ENCODE data around the gene EXO5. TPM values are rescaled to one million over a fixed set of nuclear protein-coding genes. Genes with fewer than 3 reads are reported as not detected.

EXO5 gene
- total and polyA plus RNA-seq, 2 of the 8 experiments (the other 6 are each of a cell fraction or from before 2014, with no cell fraction given) = 4.4 to 8.5 TPM

GRCh38 chr1:40539338-40539737 lies 30.8 kb downstream of the EXO5 start (continued):
- no peak for TF ChIP-seq SP1 (IDR thresholded peaks at IDR 0.05; ENCODE audit: low read depth, low read length)

DNA sequence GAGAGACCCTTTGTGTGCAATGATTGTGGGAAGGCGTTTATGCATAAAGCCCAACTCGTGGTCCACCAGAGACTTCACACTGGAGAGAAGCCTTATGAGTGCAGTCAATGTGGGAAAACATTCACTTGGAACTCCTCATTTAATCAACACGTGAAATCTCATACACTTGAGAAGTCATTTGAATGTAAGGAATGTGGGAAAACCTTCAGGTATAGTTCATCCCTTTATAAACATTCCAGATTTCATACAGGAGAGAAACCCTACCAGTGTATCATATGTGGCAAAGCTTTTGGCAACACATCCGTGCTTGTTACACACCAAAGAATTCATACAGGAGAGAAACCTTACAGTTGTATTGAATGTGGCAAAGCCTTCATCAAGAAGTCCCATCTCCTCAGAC lies 38.4 kb downstream of the EXO5 start:
- Histone ChIP-seq H3K79me1 (ENCODE audit: low read depth, low read length) (no peaks in the 10 kb centered on the region), H3K56ac (replicated peaks; ENCODE audit: insufficient read length, low read depth, low read length) (no peak overlapping the region), H2BK12ac (ENCODE audit: low read depth, low read length) (no peak overlapping the region), H2AFZ (ENCODE audit: low read length) (no peak overlapping the region), H3K4me3 (ENCODE audit: extremely low read depth in 1 of 4, insufficient read depth in 2 of 4, low read depth in 3 of 4, low read length in 4 of 4) (no peak overlapping the region), H3K4me1 (replicated peaks in 1 of 4; ENCODE audit: control insufficient read depth in 3 of 4, insufficient read depth in 4 of 4, low read length in 3 of 4) (no peaks in the 10 kb centered on the region), H3K9ac (replicated peaks in 1 of 4; ENCODE audit: extremely low read depth in 1 of 4, low read depth in 3 of 4, low read length in 3 of 4) (no peak overlapping the region), H2AK5ac (ENCODE audit: low read depth, low read length) (no peak overlapping the region), H3K14ac (ENCODE audit: insufficient read length) (no peak overlapping the region), H4K91ac (replicated peaks; ENCODE audit: insufficient read length, low read length) (no peak overlapping the region), H2BK120ac (replicated peaks; ENCODE audit: low read depth, low read length) (no peak overlapping the region), H3K23ac (ENCODE audit: insufficient read length) (no peak overlapping the region), H3K79me2 (ENCODE audit: control insufficient read depth in 1 of 2, insufficient read depth in 2 of 2, low read length in 2 of 2) (no peaks in the 10 kb centered on the region), H4K8ac (ENCODE audit: extremely low read depth, insufficient read depth, low read length) (no peak overlapping the region), H2BK20ac (ENCODE audit: low read length) (no peak overlapping the region), H3K9me3 (ENCODE audit: insufficient read depth in 2 of 2, low read depth in 1 of 2, low read length in 1 of 2) (peaks cover 19% of the 10 kb centered on the region in 2 experiments), H3K18ac (ENCODE audit: extremely low read depth, low read length) (no peak overlapping the region), H3K23me2 (ENCODE audit: low read depth, low read length) (no peaks in the 10 kb centered on the region), H3K27me3 (replicated peaks in 1 of 4; ENCODE audit: control insufficient read depth in 3 of 4, extremely low read depth in 1 of 4, insufficient read depth in 3 of 4, low read length in 3 of 4) (no peaks in the 10 kb centered on the region), H3K36me3 (ENCODE audit: control insufficient read depth in 2 of 4, insufficient read depth in 4 of 4, low read length in 3 of 4) (peaks cover 0 to 37% (median 18%) of the 10 kb centered on the region in 4 experiments; a peak in 4 of 8 replicates), H3K4me2 (ENCODE audit: insufficient read depth in 1 of 2, low read depth in 2 of 2, low read length in 2 of 2) (no peak overlapping the region), H3K4ac (replicated peaks; ENCODE audit: insufficient read length, low read depth, low read length) (no peak overlapping the region), H2BK15ac (ENCODE audit: low read length) (no peak overlapping the region), H3K27ac (ENCODE audit: low read depth, low read length) (no peak overlapping the region), H2BK5ac (ENCODE audit: low read depth, low read length) (no peak overlapping the region), H4K20me1 (replicated peaks in 1 of 2; ENCODE audit: control insufficient read depth in 1 of 2, insufficient read depth in 2 of 2, low read length in 2 of 2) (no peaks in the 10 kb centered on the region), H4K5ac (ENCODE audit: insufficient read length, low read depth, low read length) (no peak overlapping the region)
- ChIA-PET CTCF (ENCODE audit: partially characterized antibody) (no interaction called here), POLR2A (ENCODE audit: partially characterized antibody) (no interaction called here)
- FAIRE-seq (no peak), DNase-seq (ENCODE audit: low read depth in 1 of 2, low spot score in 2 of 2) (no peak)
- WGBS, 2 experiments (ENCODE audit: extremely low coverage in 1 of 2, insufficient coverage in 1 of 2, insufficient read length in 1 of 2, insufficient replicate concordance in 2 of 2, low coverage in 1 of 2, low lambda C conversion rate in 2 of 2, missing lambda C conversion rate in 1 of 2) = 91% methylated on average over 4 of the region's 4 CpGs; no CpG with 5 or more reads in 1 of the 2 experiments
- TF ChIP-seq SIRT6 (IDR thresholded peaks at IDR 0.05; ENCODE audit: low read length) (no peak), ZNF274 (IDR thresholded peaks at IDR 0.05; ENCODE audit: borderline replicate concordance, extremely low read depth, low read length) (no peak), NANOG (IDR thresholded peaks at IDR 0.05; ENCODE audit: insufficient read depth, low read depth, low read length, poor library complexity, severe bottlenecking) (no peak), TAF7 (optimal IDR thresholded peaks at IDR 0.05; ENCODE audit: borderline replicate concordance, low read depth, low read length) (no peak), KDM1A (IDR thresholded peaks at IDR 0.05; ENCODE audit: borderline replicate concordance, low read length) (no peak), TBP (IDR thresholded peaks at IDR 0.05; ENCODE audit: low read depth, low read length) (no peak), SP1 (IDR thresholded peaks at IDR 0.05; ENCODE audit: low read depth, low read length) (no peak), SAP30 (IDR thresholded peaks at IDR 0.05; ENCODE audit: insufficient read depth, insufficient replicate concordance, low read length) (no peak), GABPA (IDR thresholded peaks at IDR 0.05; ENCODE audit: borderline replicate concordance, insufficient read depth, low read length) (no peak), HDAC6 (IDR thresholded peaks at IDR 0.05; ENCODE audit: low read depth, low read length) (no peak), RAD21 (IDR thresholded peaks at IDR 0.05 in 1 of 2, conservative IDR thresholded peaks at IDR 0.05 in 1 of 2; ENCODE audit: low read depth in 2 of 2, low read length in 2 of 2) (no peak), POU5F1 (IDR thresholded peaks at IDR 0.05; ENCODE audit: low read depth, low read length) (no peak), TEAD4 (IDR thresholded peaks at IDR 0.05; ENCODE audit: low read depth, low read length) (no peak)
